A549 (cell line): Measurements from ENCODE around the gene TEAD3. TPM values are rescaled to one million over a fixed set of nuclear protein-coding genes. Genes with fewer than 3 reads are reported as not detected.

Experiments
- ATAC-seq, 2 experiments: fragments of 200-7000 bp in 1 of 2; fragments of >200 bp in 1 of 2; cut with Nextera tagmentation in 1 of 2; cut with Tn5 transposase in 1 of 2; 3 replicates each; pipeline versions ENCODE4 v1.8.0 to v1.9.1; 2018 to 2020; ENCODE audit warnings: mild to moderate bottlenecking in 1 of 2, moderate library complexity in 1 of 2
- CTCF ChIA-PET: fragments of 300-600 bp; sonication (Branson Sonifier 250); formaldehyde crosslinking; extraction: SDS; loops from one replicate; lab custom pipeline; 2021; ENCODE audit warnings: antibody characterized with exemption, inconsistent platforms; lab: Yijun Ruan, JAX
- POLR2A ChIA-PET: fragments of 350-600 bp; formaldehyde crosslinking; extraction: SDS; loops from one replicate; lab custom pipeline; 2021; ENCODE audit warnings: antibody characterized with exemption, inconsistent platforms; lab: Yijun Ruan, JAX
- DNase-seq, 2 experiments: peaks; one replicate each; pipeline versions ENCODE4 v3.0.0 to v3.0.0-alpha.2; 2011 to 2016; ENCODE audit warnings: low read depth in 1 of 2, low spot score in 1 of 2
- FAIRE-seq: peaks from 2 replicates; lab custom pipeline; 2011; peaks lifted over from hg19 to GRCh38; lab: Jason Lieb, UNC
- H3K27ac ChIP-seq, 2 experiments: fragments of >200 bp; sonication (Bioruptor Twin); formaldehyde crosslinking; 3 replicates each; pipeline ENCODE4 v1.5.1; 2016 to 2017
- H3K4me1 ChIP-seq: fragments of >200 bp; sonication (Bioruptor Twin); formaldehyde crosslinking; 3 replicates; pipeline ENCODE4 v1.6.1; 2016
- H3K4me2 ChIP-seq: fragments of >200 bp; sonication (Bioruptor Twin); formaldehyde crosslinking; 3 replicates; pipeline ENCODE4 v1.6.1; 2016
- H3K4me3 ChIP-seq: fragments of >200 bp; sonication (Bioruptor Twin); formaldehyde crosslinking; 3 replicates; pipeline ENCODE4 v1.5.1; 2016
- H3K9me3 ChIP-seq: fragments of >200 bp; sonication (Bioruptor Twin); formaldehyde crosslinking; 3 replicates; pipeline ENCODE4 v1.6.1; 2016
- CBX8 ChIP-seq: fragments of 200-600 bp; sonication (generic); IDR thresholded peaks from 2 replicates; pipeline ENCODE4 v1.6.1; 2016
- CEBPB ChIP-seq, 2 experiments: fragments of >200 bp in 1 of 2; sonication (Bioruptor Twin) in 1 of 2; formaldehyde crosslinking in 1 of 2; IDR thresholded peaks; 2 replicates each; pipeline ENCODE4 v1.6.1; 2012 to 2016
- CHD4 ChIP-seq: fragments of 200-600 bp; sonication (generic); IDR thresholded peaks from 2 replicates; pipeline ENCODE4 v1.6.1; 2016; ENCODE audit warnings: antibody characterized with exemption, mild to moderate bottlenecking, borderline replicate concordance
- CTCF ChIP-seq: fragments of >200 bp; sonication (Bioruptor Twin); formaldehyde crosslinking; IDR thresholded peaks from 3 replicates; pipeline ENCODE4 v1.5.1; 2016
- ESRRA ChIP-seq: fragments of 150-350 bp; IDR thresholded peaks from 2 replicates; pipeline ENCODE4 v1.6.1; 2014; ENCODE audit warnings: mild to moderate bottlenecking, low read length, borderline replicate concordance
- FOSL2 ChIP-seq, 2 experiments: fragments of 450-650 bp in 1 of 2; fragments of >200 bp in 1 of 2; sonication (Bioruptor Twin) in 1 of 2; formaldehyde crosslinking; IDR thresholded peaks; 2 replicates each; pipeline versions ENCODE4 v1.5.0 to v1.6.1; 2016 to 2020; ENCODE audit warnings: mild to moderate bottlenecking in 1 of 2, moderate library complexity in 1 of 2
- HDAC2 ChIP-seq: fragments of 200-600 bp; sonication (generic); IDR thresholded peaks from 2 replicates; pipeline ENCODE4 v1.6.1; 2016
- HES2 ChIP-seq: fragments of >200 bp; sonication (Bioruptor Twin); formaldehyde crosslinking; IDR thresholded peaks from 2 replicates; pipeline ENCODE4 v1.6.1; 2016
- JUN ChIP-seq, 2 experiments: fragments of >200 bp; sonication (Bioruptor Twin); formaldehyde crosslinking; IDR thresholded peaks; 2 replicates in 1 of 2; 3 replicates in 1 of 2; pipeline ENCODE4 v1.6.1; 2016 to 2017
- JUNB ChIP-seq: fragments of >200 bp; sonication (Bioruptor Twin); formaldehyde crosslinking; IDR thresholded peaks from 2 replicates; pipeline ENCODE4 v1.6.1; 2016
- NFE2L2 ChIP-seq: fragments of 150-350 bp; conservative IDR thresholded peaks from 2 replicates; pipeline ENCODE4 v1.6.1; 2014; ENCODE audit warnings: low read length
- NR3C1 ChIP-seq: fragments of >200 bp; sonication (Bioruptor Twin); formaldehyde crosslinking; IDR thresholded peaks from 3 replicates; pipeline ENCODE4 v1.6.1; 2017
- PBX3 ChIP-seq: IDR thresholded peaks from 2 replicates; pipeline ENCODE4 v1.6.1; 2012
- PHF8 ChIP-seq: fragments of 200-600 bp; sonication (generic); IDR thresholded peaks from 2 replicates; pipeline ENCODE4 v1.6.1; 2016; ENCODE audit warnings: low read depth, mild to moderate bottlenecking, antibody characterized with exemption, moderate library complexity, borderline replicate concordance
- RARB ChIP-seq: fragments of 250-450 bp; sonication (Bioruptor Pico); IDR thresholded peaks from 2 replicates; pipeline ENCODE4 v1.8.0; 2021; ENCODE audit warnings: mild to moderate bottlenecking, moderate library complexity
- RFX5 ChIP-seq: fragments of 450-650 bp; IDR thresholded peaks from 2 replicates; pipeline ENCODE4 v1.7.1; 2014; ENCODE audit warnings: antibody characterized with exemption, mild to moderate bottlenecking, moderate library complexity
- SREBF2 ChIP-seq: fragments of 450-650 bp; IDR thresholded peaks from 2 replicates; pipeline ENCODE4 v1.6.1; 2014; ENCODE audit warnings: mild to moderate bottlenecking, moderate library complexity
- TFCP2L1 ChIP-seq: fragments of 250-450 bp; sonication (Bioruptor Pico); IDR thresholded peaks from 2 replicates; pipeline ENCODE4 v1.5.0; 2021; ENCODE audit warnings: mild to moderate bottlenecking
- TP53 ChIP-seq: fragments of 250-450 bp; sonication (Bioruptor Pico); IDR thresholded peaks from 2 replicates; pipeline ENCODE4 v1.5.0; 2021; ENCODE audit warnings: mild to moderate bottlenecking, moderate library complexity
- ZFP36 ChIP-seq: fragments of 450-650 bp; IDR thresholded peaks from 2 replicates; pipeline ENCODE4 v1.6.1; 2014; ENCODE audit warnings: borderline replicate concordance; ENCODE audit not compliant: partially characterized antibody
- ZSCAN20 ChIP-seq: fragments of 250-450 bp; sonication (Bioruptor Pico); IDR thresholded peaks from 2 replicates; pipeline ENCODE4 v1.8.0; 2022; ENCODE audit warnings: mild to moderate bottlenecking, moderate library complexity
- WGBS: methylation state at CpG from one replicate; pipeline ENCODE4 v1.1.6; 2017; ENCODE audit errors: missing lambda C conversion rate; 5-methylcytosine and 5-hydroxymethylcytosine counted together
- polyA plus RNA-seq, 4 experiments: library from polyadenylated mRNA; depleted of rRNA in 3 of 4; stranded (reverse); fragments of >200 nt; fragmentation: RNase III in 1 of 4; extraction: RNeasy Plus Mini Kit Qiagen cat#74134 plus additional on column Dnase treatment in 1 of 4; gene quantifications; 2 replicates in 3 of 4; 3 replicates in 1 of 4; pipeline ENCODE4 v1.2.3, GENCODE V29; 2011 to 2017

Gene TEAD3
- polyA plus RNA-seq, 2 of the 4 experiments (the other 2 are of a cell fraction) = 2.1 to 4.2 TPM

GRCh38 chr6:35496036-35496840, 641 bp downstream of the TEAD3 start:
- Histone ChIP-seq H3K4me3 (peak overlapping the region; percentile 91), H3K27ac (peak overlapping the region; percentile 78 to 95), H3K4me1 (peaks cover 11% of the 10 kb centered on the region; the same call in 1 of the 3 replicates)
- DNase-seq (peak in 1 of 2 experiments; percentile 43), ATAC-seq (peak; percentile 55 to 76)
- TF ChIP-seq PHF8 (0 out of 2 replicates have a peak, but pooled peaks have one; percentile 19), RFX5 (no peak)
- TF ChIP-seq, all 56 proteins: peak for 1
- 45% methylated on average over 6 of the region's 63 CpGs for WGBS
- no peak for FAIRE-seq
- Histone ChIP-seq H3K4me2 (peak overlapping the region; percentile 86), H3K9me3 (no peaks in the 10 kb centered on the region)
- POLR2A ChIA-PET = no interaction called here
- CTCF ChIA-PET = interaction anchor here (0.6 to 1.5 kb wide), 3 partner anchors 15 to 356 kb away, joined by 4 to 5 read pairs (median 4); no protein-coding TSS in a partner anchor

GRCh38 chr6:35495258-35496035, 1.4 kb downstream of the TEAD3 start:
- H3K9me3 ChIP-seq = no peaks in the 10 kb centered on the region
- 100% methylated on average over 4 of the region's 9 CpGs for WGBS
- ChIA-PET CTCF (interaction anchor here (1.1 kb wide), 1 partner anchor 28 kb away, joined by 4 read pairs; no protein-coding TSS in a partner anchor), POLR2A (no interaction called here)
- FAIRE-seq (no peak), DNase-seq (no peak), ATAC-seq (no peak)
- peak overlapping the region; percentile 78 to 95 for H3K27ac ChIP-seq
- TF ChIP-seq CTCF (no peak), ZSCAN20 (CRISPR knock-in tag) (no peak), PBX3 (no peak), JUN (IDR thresholded peaks at IDR 0.05) (no peak), RARB (no peak), HES2 (no peak), JUNB (no peak), TFCP2L1 (no peak), CHD4 (no peak), FOSL2 (IDR thresholded peaks at IDR 0.05) (no peak), FOSL2 (CRISPR knock-in tag; IDR thresholded peaks at IDR 0.05) (no peak), TP53 (no peak), CBX8 (no peak), HDAC2 (no peak), NFE2L2 (no peak), SREBF2 (no peak), ZFP36 (no peak), NR3C1 (no peak), ESRRA (no peak), CEBPB (IDR thresholded peaks at IDR 0.05) (no peak)
- peaks cover 11% of the 10 kb centered on the region; the same call in 1 of the 3 replicates for H3K4me1 ChIP-seq
- peak overlapping the region; percentile 86 for H3K4me2 ChIP-seq
- H3K4me3 ChIP-seq = peak overlapping the region; percentile 91
